ENCODE measurements around the gene TSPAN4. TPM values are rescaled to one million over a fixed set of nuclear protein-coding genes. Genes with fewer than 3 reads are reported as not detected.

The TSPAN4 gene
- total and polyA plus RNA-seq, 2 of the 13 experiments (the other 11 are each of a cell fraction or from before 2014, with no cell fraction given) = 31.7 to 68.3 TPM

DNA sequence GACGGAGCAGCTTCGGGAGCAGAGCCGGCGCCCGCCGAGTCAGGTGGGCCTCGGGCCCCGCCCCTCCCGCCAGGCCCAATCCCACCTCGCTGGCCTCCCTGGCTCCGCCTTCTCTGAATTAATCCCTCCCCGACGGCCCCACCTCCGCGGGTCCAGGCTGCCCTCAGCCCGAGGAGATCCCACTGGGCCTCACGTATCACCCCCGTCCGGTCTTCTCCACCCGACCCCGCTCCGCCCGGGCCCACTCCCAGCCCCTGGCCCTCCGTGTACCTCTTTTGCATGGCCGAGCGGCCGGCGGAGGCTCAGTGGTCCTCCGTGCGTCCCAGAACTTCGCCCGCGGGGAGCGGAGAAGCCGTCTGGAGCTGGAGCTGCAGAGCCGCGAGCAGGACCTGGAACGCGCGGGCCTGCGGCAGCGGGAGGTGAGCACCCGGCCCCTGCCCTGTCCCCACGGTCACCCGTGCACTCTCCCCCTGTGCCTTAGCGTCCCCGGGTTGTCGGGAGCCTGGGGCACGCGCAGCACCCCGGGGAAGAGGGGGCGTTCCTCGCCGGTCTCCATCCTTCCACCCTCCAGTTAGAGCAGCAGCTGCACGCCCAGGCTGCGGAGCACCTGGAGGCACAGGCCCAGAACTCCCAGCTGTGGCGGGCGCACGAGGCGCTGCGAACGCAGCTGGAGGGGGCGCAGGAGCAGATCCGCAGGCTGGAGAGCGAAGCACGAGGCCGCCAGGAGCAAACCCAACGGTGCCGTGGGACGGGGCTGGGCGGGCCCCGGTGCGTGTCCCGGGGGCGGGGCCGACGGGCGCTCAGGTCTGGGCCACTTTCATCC, 12.1 kb upstream of the TSPAN4 start (continued):
- TF ChIP-seq, protein P1, sequence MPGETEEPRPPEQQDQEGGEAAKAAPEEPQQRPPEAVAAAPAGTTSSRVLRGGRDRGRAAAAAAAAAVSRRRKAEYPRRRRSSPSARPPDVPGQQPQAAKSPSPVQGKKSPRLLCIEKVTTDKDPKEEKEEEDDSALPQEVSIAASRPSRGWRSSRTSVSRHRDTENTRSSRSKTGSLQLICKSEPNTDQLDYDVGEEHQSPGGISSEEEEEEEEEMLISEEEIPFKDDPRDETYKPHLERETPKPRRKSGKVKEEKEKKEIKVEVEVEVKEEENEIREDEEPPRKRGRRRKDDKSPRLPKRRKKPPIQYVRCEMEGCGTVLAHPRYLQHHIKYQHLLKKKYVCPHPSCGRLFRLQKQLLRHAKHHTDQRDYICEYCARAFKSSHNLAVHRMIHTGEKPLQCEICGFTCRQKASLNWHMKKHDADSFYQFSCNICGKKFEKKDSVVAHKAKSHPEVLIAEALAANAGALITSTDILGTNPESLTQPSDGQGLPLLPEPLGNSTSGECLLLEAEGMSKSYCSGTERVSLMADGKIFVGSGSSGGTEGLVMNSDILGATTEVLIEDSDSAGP (CRISPR knock-in tag; IDR thresholded peaks at IDR 0.05; ENCODE audit: borderline replicate concordance) = peak; percentile 22; the same call in 1 of the 2 replicates
- TF ChIP-seq ZNF879 (CRISPR knock-in tag; IDR thresholded peaks at IDR 0.05) (no peak), MYNN (CRISPR knock-in tag; IDR thresholded peaks at IDR 0.05; ENCODE audit: low read depth) (no peak), POLR2AphosphoS5 (IDR thresholded peaks at IDR 0.05; ENCODE audit: low read depth, low read length) (peak; percentile 59), ZNF451 (CRISPR knock-in tag; IDR thresholded peaks at IDR 0.05) (peak; percentile 69; the same call in 1 of the 2 replicates)
- TF ChIP-seq, protein P2, sequence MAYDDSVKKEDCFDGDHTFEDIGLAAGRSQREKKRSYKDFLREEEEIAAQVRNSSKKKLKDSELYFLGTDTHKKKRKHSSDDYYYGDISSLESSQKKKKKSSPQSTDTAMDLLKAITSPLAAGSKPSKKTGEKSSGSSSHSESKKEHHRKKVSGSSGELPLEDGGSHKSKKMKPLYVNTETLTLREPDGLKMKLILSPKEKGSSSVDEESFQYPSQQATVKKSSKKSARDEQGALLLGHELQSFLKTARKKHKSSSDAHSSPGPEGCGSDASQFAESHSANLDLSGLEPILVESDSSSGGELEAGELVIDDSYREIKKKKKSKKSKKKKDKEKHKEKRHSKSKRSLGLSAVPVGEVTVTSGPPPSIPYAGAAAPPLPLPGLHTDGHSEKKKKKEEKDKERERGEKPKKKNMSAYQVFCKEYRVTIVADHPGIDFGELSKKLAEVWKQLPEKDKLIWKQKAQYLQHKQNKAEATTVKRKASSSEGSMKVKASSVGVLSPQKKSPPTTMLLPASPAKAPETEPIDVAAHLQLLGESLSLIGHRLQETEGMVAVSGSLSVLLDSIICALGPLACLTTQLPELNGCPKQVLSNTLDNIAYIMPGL (CRISPR knock-in tag; IDR thresholded peaks at IDR 0.05; ENCODE audit: borderline replicate concordance in 1 of 2, low read depth in 1 of 2) = peak in 1 of 2 experiments; percentile 11; a peak in 1 of 4 replicates
- TF ChIP-seq, protein P3, sequence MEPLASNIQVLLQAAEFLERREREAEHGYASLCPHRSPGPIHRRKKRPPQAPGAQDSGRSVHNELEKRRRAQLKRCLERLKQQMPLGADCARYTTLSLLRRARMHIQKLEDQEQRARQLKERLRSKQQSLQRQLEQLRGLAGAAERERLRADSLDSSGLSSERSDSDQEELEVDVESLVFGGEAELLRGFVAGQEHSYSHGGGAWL (CRISPR knock-in tag; IDR thresholded peaks at IDR 0.05) = peak; percentile 47; the same call in 1 of the 2 replicates
- TF ChIP-seq, protein P4, sequence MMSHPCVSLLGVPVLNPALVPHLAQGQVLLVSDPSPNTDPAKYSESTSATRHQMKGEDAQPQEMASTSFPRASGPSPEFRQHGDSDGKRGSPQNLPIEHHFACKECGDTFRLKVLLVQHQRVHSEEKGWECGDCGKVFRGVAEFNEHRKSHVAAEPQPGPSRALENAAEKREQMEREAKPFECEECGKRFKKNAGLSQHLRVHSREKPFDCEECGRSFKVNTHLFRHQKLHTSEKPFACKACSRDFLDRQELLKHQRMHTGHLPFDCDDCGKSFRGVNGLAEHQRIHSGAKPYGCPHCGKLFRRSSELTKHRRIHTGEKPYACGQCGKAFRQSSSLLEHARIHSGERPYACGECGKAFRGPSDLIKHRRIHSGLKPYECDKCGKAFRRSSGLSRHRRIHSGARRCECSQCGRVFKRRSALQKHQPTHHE (CRISPR knock-in tag; IDR thresholded peaks at IDR 0.05; ENCODE audit: borderline replicate concordance) = no peak
